SKM-1 (cell line): ENCODE data around the gene NAT16.
"Not testable (repeated sequence)": the region's sequence is repeated elsewhere in the genome, so short reads cannot be mapped to it uniquely, and the experiment has no call there.

ENCODE experiments used
- DNase-seq: peaks from one replicate; lab custom pipeline; 2025; ENCODE audit not compliant: unreplicated experiment; lab: John Stamatoyannopoulos, UW

Gene NAT16

GRCh38 chr7:101161692-101162471 lies 18.2 kb downstream of the NAT16 start:
- DNase-seq = no peak

DNA sequence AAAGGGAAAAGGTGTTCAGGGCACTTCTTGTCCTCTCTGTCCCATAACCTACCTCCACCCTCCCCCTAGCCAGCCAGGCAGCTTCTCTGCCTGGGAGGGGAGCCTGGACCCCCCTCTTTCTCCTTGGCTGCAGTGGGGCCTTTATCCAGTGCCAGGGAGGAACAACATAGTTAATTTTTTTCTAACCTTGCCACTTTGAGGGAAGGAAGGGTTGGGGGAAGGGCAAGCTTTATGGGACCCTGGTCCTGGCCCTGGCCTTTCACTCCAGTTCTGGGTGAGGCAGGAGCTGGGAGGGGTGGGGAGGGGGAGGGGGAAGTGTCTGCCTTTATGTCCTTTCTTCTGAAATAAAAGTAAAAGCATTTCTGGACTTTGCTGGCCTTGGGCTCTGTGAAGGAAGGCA lies 19.2 kb downstream of the NAT16 start:
- DNase-seq = no peak

DNA sequence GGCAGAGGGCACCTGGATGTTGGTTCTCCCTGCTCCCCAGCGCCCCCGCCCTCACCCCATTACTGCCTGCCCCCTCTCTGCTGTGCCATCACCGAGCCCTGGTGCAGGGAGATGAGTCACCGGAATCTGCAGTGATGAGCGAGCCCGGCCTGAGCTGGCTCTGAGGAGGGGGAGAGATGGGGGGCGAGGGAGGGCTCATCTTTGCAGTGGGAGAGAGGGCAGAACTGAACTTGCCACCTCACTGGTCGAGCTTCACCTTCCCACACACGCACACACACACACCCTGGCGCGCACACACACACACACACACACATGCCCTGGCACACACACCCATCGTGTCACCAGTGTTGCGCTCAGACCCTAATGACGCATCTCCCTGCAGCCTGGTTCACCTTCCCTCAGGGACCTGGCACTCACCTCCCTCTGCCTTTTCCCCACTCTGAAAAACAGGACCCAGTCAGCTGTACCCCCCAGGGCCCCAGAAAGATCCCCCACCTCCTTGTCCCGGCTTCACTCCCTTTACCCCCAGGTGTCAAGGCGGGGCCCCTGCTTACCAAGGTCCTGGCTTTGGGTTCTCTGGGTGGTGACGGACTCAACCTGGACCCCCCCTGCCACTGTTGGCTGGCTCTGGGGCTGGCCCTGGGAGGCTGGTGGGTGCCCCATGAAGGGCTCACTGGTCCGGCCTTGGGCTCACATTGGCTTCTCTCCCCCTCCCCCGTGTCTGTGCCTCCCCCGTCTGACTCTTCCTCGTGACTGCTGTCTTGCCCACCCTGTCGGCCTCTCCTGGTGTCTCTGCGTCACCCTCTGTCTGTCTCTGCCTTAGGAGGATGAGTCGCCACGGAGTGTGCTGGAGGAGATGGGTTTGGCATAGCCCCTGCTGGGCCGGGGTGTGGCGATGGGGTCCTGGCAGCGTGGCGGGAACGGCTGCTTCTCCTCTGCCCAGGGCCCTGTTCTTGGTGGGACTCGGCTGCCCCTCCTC lies 20.1 kb downstream of the NAT16 start:
- DNase-seq = no peak

GRCh38 chr7:101156866-101157589 lies 23.1 kb downstream of the NAT16 start:
- no peak for DNase-seq

DNA sequence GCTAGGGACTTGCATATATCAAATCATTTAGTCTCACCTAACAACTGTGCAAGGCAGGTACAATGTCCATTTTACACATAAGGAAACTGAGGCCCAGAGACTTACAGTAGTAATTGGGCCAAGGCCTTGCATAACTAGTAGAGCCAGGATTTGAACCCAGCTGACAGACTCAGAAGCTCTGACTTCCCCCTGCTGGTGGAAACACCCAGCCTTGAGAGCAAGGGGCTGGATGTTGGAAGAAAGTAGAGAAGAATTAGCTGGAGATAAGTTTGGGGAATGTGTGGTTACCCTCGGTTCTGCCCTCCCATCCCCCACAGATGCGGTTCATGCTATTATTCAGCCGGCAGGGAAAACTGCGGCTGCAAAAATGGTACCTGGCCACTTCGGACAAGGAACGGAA lies 23.8 kb downstream of the NAT16 start:
- no peak for DNase-seq

- DNase-seq = no peak
These were observed 24.8 kb downstream of the NAT16 start for GRCh38 chr7:101155303-101155702.

- no peak for DNase-seq
These were observed 25.4 kb downstream of the NAT16 start for GRCh38 chr7:101154693-101155102.

DNA sequence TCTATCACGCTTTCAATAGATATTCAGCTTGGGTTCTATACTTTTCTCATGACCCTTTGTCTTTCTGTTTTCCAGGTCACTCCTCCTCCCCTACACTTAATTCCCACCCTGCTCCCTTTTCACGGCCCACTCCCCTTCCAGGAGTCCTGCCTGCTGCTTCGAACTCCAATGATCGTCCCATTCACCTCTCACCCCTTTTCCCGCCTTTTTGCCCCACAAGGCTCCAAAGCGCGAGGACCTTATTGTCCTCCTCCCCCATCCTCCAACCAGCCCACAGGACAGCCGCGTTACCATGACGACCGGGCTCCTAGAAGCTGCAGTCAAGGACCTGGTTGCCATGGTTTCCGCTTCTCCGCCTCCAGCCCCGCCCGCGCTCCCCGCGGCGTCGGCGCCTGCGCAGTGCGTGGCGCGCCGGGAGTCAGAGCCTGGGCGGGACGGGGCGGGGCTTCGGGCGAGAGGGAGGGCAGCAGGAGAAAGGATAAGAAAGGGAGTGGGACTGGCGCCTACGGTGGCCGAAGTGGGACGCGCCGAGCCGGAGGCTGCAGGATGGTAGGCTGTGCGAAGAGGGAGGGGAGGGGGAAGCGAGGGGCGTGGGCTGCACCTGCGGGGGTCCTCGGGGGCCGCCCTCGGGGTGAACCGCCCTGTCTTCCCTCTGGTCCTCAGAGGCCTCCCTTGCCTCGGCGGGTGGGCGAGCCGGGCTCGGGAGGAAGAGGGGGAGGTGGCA lies 26.0 kb downstream of the NAT16 start, which contains the start of gene AP1S1:
AP1S1 (plus strand) TSS at position 508 of the 724 bp plus-strand sequence; CDS start at position 547, 39 bp downstream.
- DNase-seq = peak; percentile 89

DNA sequence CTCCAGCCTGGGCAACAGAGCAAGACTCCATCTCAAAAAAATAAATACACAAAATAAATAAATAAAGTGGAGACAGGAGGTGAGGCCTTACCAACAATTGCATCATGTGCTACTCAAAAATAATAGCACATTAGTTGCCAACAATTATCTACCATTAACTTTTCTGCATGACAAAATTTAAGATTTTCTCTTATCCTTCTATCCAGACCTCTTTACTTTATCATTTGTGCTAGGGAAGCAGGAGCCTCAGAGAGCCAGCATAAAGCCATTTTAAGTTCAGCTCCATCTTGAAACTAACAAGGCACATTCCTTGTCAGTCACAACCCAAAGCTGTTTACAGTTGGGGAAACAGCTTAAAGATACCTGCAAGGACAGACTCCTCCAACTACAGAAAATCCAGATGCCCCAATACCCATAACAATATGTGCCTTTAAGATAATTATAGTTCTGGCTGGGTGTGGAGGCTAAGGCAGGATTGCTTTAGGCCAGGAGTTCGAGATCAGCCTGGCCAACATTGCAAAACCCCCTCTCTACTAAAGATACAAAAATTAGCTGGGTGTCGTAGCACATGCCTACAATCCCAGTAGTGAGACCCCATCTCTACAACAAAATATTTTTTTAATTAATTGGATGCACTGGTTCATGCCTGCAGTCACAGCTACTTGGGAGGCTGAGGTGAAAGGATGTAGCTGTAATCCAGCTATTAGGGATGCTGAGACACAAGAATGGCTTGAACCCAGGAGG lies 28.0 kb downstream of the NAT16 start:
- no peak for DNase-seq

GRCh38 chr7:101140746-101141382 lies 39.2 kb downstream of the NAT16 start:
- DNase-seq = no peak

- no peak for DNase-seq
These were observed 39.8 kb downstream of the NAT16 start for GRCh38 chr7:101140339-101140699.

DNA sequence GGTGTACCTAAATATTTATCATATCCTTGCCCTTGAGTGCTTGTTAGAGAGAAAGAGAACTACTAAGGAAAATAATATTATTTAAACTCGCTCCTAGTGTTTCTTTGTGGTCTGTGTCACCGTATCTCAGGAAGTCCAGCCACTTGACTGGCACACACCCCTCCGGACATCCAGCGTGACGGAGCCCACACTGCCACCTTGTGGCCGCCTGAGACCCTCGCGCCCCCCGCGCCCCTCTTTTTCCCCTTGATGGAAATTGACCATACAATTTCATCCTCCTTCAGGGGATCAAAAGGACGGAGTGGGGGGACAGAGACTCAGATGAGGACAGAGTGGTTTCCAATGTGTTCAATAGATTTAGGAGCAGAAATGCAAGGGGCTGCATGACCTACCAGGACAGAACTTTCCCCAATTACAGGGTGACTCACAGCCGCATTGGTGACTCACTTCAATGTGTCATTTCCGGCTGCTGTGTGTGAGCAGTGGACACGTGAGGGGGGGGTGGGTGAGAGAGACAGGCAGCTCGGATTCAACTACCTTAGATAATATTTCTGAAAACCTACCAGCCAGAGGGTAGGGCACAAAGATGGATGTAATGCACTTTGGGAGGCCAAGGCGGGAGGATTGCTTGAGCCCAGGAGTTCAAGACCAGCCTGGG lies 41.8 kb downstream of the NAT16 start:
- DNase-seq = peak; percentile 83

GRCh38 chr7:101137651-101138212 lies 42.4 kb downstream of the NAT16 start:
- no peak for DNase-seq

DNA sequence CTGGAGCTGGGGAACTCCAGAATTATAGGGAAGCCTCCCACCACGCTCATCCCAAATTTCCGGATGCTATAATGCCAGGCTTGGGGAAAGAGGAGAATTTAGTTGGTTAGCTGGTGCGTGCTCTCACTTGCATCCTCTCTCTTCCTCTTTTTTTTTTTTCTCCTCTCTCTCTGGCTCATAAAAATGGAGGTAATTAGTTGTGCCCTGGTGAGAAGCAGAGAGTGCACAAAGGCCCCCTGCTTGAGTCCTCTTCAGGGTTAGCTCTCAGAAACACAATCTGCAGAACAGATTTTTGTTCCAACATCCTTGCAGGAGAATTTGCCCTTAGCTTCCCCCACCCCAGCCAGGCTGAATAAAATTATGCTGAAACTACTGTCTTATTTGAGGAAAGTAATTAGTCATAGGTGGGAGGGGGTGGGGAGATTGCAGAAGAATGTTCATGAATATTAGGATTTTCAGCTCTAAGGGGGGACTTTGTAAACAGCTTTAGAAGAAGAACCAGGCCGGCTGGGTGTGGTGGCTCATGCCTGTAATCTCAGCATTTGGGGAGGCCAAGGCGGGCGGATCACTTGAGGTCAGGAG lies 45.6 kb downstream of the NAT16 start:
- no peak for DNase-seq

- DNase-seq = no peak
These were observed 46.3 kb downstream of the NAT16 start for GRCh38 chr7:101133621-101134398.

GRCh38 chr7:101132626-101133600 lies 47.2 kb downstream of the NAT16 start:
- not testable (repeated sequence) for DNase-seq
